ENCODE data around the gene MAOA.
"Not testable (repeated sequence)": the region's sequence is repeated elsewhere in the genome, so short reads cannot be mapped to it uniquely, and the experiment has no call there.

The MAOA gene

GRCh38 chrX:43664708-43665107, 8.6 kb downstream of the MAOA start:
- WGBS (ENCODE audit: extremely low coverage, insufficient coverage, low lambda C conversion rate): no CpG with 5 or more reads among the region's 3 CpGs
- no peak overlapping the region for H3K18ac ChIP-seq (ENCODE audit: low read length)
- H3K56ac ChIP-seq (ENCODE audit: low read length): no peak overlapping the region
- no peak overlapping the region for H2BK120ac ChIP-seq (ENCODE audit: low read depth, low read length)
- no peak overlapping the region for H3K4ac ChIP-seq (ENCODE audit: low read depth, low read length)
- no peak overlapping the region for H3K4me3 ChIP-seq (ENCODE audit: low read length)
- no peaks in the 10 kb centered on the region for H3K79me1 ChIP-seq (ENCODE audit: low read length)
- no peaks in the 10 kb centered on the region for H3K4me1 ChIP-seq (ENCODE audit: control insufficient read depth, low read depth, low read length)
- DNase-seq: no peak
- no peaks in the 10 kb centered on the region for H3K36me3 ChIP-seq (ENCODE audit: control insufficient read depth, insufficient read depth, low read length)
- H3K9ac ChIP-seq (ENCODE audit: low read length): no peak overlapping the region
- H3K79me2 ChIP-seq (ENCODE audit: control insufficient read depth, insufficient read depth, low read length): no peaks in the 10 kb centered on the region
- no peak overlapping the region for H2BK5ac ChIP-seq (ENCODE audit: low read length)
- H3K23ac ChIP-seq (ENCODE audit: low read length): no peak overlapping the region
- no peak overlapping the region for H3K4me2 ChIP-seq (ENCODE audit: low read length)
- no peak overlapping the region for H2AK5ac ChIP-seq (ENCODE audit: low read length)
- no peak overlapping the region for H4K8ac ChIP-seq (ENCODE audit: low read depth, low read length)
- no peak overlapping the region for H3K27ac ChIP-seq (ENCODE audit: low read depth, low read length)
- H4K5ac ChIP-seq (ENCODE audit: low read length): no peak overlapping the region
- H2BK15ac ChIP-seq (replicated peaks; ENCODE audit: low read depth): no peak overlapping the region
- no peaks in the 10 kb centered on the region for H3K27me3 ChIP-seq (ENCODE audit: insufficient read depth, low read length, poor library complexity)

- H4K8ac ChIP-seq (ENCODE audit: low read depth, low read length): no peak overlapping the region
- no peak overlapping the region for H2BK5ac ChIP-seq (ENCODE audit: low read length)
- H3K79me2 ChIP-seq (ENCODE audit: control insufficient read depth, insufficient read depth, low read length): no peaks in the 10 kb centered on the region
- H3K79me1 ChIP-seq (ENCODE audit: low read length): no peaks in the 10 kb centered on the region
- H3K4ac ChIP-seq (ENCODE audit: low read depth, low read length): no peak overlapping the region
- H3K4me3 ChIP-seq (ENCODE audit: low read length): no peak overlapping the region
- no peak overlapping the region for H3K27ac ChIP-seq (ENCODE audit: low read depth, low read length)
- H4K5ac ChIP-seq (ENCODE audit: low read length): no peak overlapping the region
- no peaks in the 10 kb centered on the region for H3K36me3 ChIP-seq (ENCODE audit: control insufficient read depth, insufficient read depth, low read length)
- H2BK120ac ChIP-seq (ENCODE audit: low read depth, low read length): no peak overlapping the region
- H3K56ac ChIP-seq (ENCODE audit: low read length): no peak overlapping the region
- no peaks in the 10 kb centered on the region for H3K27me3 ChIP-seq (ENCODE audit: insufficient read depth, low read length, poor library complexity)
- no peak overlapping the region for H2AK5ac ChIP-seq (ENCODE audit: low read length)
- H3K23ac ChIP-seq (ENCODE audit: low read length): no peak overlapping the region
- no peak overlapping the region for H3K18ac ChIP-seq (ENCODE audit: low read length)
- no peak for DNase-seq
- H3K4me1 ChIP-seq (ENCODE audit: control insufficient read depth, low read depth, low read length): no peaks in the 10 kb centered on the region
- no peak overlapping the region for H3K4me2 ChIP-seq (ENCODE audit: low read length)
- H3K9ac ChIP-seq (ENCODE audit: low read length): no peak overlapping the region
- no peak overlapping the region for H2BK15ac ChIP-seq (replicated peaks; ENCODE audit: low read depth)
- no CpG with 5 or more reads among the region's 3 CpGs for WGBS (ENCODE audit: extremely low coverage, insufficient coverage, low lambda C conversion rate)
These were observed 10.3 kb downstream of the MAOA start for GRCh38 chrX:43666311-43666912.

- not testable (repeated sequence) for H2BK5ac ChIP-seq (ENCODE audit: low read length); H4K8ac ChIP-seq (ENCODE audit: low read depth, low read length); H3K23ac ChIP-seq (ENCODE audit: low read length); H3K79me2 ChIP-seq (ENCODE audit: control insufficient read depth, insufficient read depth, low read length); H3K4me1 ChIP-seq (ENCODE audit: control insufficient read depth, low read depth, low read length); H3K79me1 ChIP-seq (ENCODE audit: low read length); DNase-seq; H2BK15ac ChIP-seq (replicated peaks; ENCODE audit: low read depth); H3K27me3 ChIP-seq (ENCODE audit: insufficient read depth, low read length, poor library complexity); H2BK120ac ChIP-seq (ENCODE audit: low read depth, low read length); H3K18ac ChIP-seq (ENCODE audit: low read length); H3K4ac ChIP-seq (ENCODE audit: low read depth, low read length); H3K56ac ChIP-seq (ENCODE audit: low read length); H3K4me3 ChIP-seq (ENCODE audit: low read length); H4K5ac ChIP-seq (ENCODE audit: low read length); H2AK5ac ChIP-seq (ENCODE audit: low read length); H3K4me2 ChIP-seq (ENCODE audit: low read length); H3K36me3 ChIP-seq (ENCODE audit: control insufficient read depth, insufficient read depth, low read length); H3K27ac ChIP-seq (ENCODE audit: low read depth, low read length); H3K9ac ChIP-seq (ENCODE audit: low read length)
- no CpG with 5 or more reads among the region's 19 CpGs for WGBS (ENCODE audit: extremely low coverage, insufficient coverage, low lambda C conversion rate)
These were observed 20.0 kb downstream of the MAOA start for GRCh38 chrX:43675965-43676628.

- Histone ChIP-seq H3K4me1 (ENCODE audit: control insufficient read depth, low read depth, low read length) (no peaks in the 10 kb centered on the region), H3K79me1 (ENCODE audit: low read length) (no peaks in the 10 kb centered on the region), H3K4me2 (ENCODE audit: low read length) (no peak overlapping the region), H3K36me3 (ENCODE audit: control insufficient read depth, insufficient read depth, low read length) (no peaks in the 10 kb centered on the region), H3K9ac (ENCODE audit: low read length) (no peak overlapping the region), H3K4me3 (ENCODE audit: low read length) (no peak overlapping the region), H3K79me2 (ENCODE audit: control insufficient read depth, insufficient read depth, low read length) (no peaks in the 10 kb centered on the region), H3K18ac (ENCODE audit: low read length) (no peak overlapping the region), H2BK15ac (replicated peaks; ENCODE audit: low read depth) (no peak overlapping the region), H2BK5ac (ENCODE audit: low read length) (no peak overlapping the region), H3K56ac (ENCODE audit: low read length) (no peak overlapping the region), H4K5ac (ENCODE audit: low read length) (no peak overlapping the region), H3K23ac (ENCODE audit: low read length) (no peak overlapping the region), H3K4ac (ENCODE audit: low read depth, low read length) (no peak overlapping the region), H4K8ac (ENCODE audit: low read depth, low read length) (no peak overlapping the region), H3K27ac (ENCODE audit: low read depth, low read length) (no peak overlapping the region), H2BK120ac (ENCODE audit: low read depth, low read length) (no peak overlapping the region), H2AK5ac (ENCODE audit: low read length) (no peak overlapping the region), H3K27me3 (ENCODE audit: insufficient read depth, low read length, poor library complexity) (no peaks in the 10 kb centered on the region)
- DNase-seq: peak; percentile 82
These were observed 21.0 kb downstream of the MAOA start for GRCh38 chrX:43676971-43677572.

GRCh38 chrX:43677993-43678392, 21.9 kb downstream of the MAOA start:
- WGBS (ENCODE audit: extremely low coverage, insufficient coverage, low lambda C conversion rate): no CpG with 5 or more reads among the region's 2 CpGs

More at GRCh38 chrX:43677993-43678392, 21.9 kb downstream of the MAOA start:
- Histone ChIP-seq H3K4me3 (ENCODE audit: low read length) (no peak overlapping the region), H3K4ac (ENCODE audit: low read depth, low read length) (no peak overlapping the region), H3K9ac (ENCODE audit: low read length) (no peak overlapping the region), H2AK5ac (ENCODE audit: low read length) (no peak overlapping the region), H3K27ac (ENCODE audit: low read depth, low read length) (no peak overlapping the region), H3K27me3 (ENCODE audit: insufficient read depth, low read length, poor library complexity) (no peaks in the 10 kb centered on the region), H2BK120ac (ENCODE audit: low read depth, low read length) (no peak overlapping the region), H3K79me1 (ENCODE audit: low read length) (no peaks in the 10 kb centered on the region), H4K5ac (ENCODE audit: low read length) (no peak overlapping the region), H3K4me1 (ENCODE audit: control insufficient read depth, low read depth, low read length) (no peaks in the 10 kb centered on the region), H3K36me3 (ENCODE audit: control insufficient read depth, insufficient read depth, low read length) (no peaks in the 10 kb centered on the region), H2BK5ac (ENCODE audit: low read length) (no peak overlapping the region), H3K56ac (ENCODE audit: low read length) (no peak overlapping the region), H3K4me2 (ENCODE audit: low read length) (no peak overlapping the region), H3K23ac (ENCODE audit: low read length) (no peak overlapping the region), H3K79me2 (ENCODE audit: control insufficient read depth, insufficient read depth, low read length) (no peaks in the 10 kb centered on the region), H4K8ac (ENCODE audit: low read depth, low read length) (no peak overlapping the region), H3K18ac (ENCODE audit: low read length) (no peak overlapping the region), H2BK15ac (replicated peaks; ENCODE audit: low read depth) (no peak overlapping the region)
- peak; percentile 11 for DNase-seq
